ENCODE results near the gene BRPF1. TPM values are rescaled to one million over a fixed set of nuclear protein-coding genes. Genes with fewer than 3 reads are reported as not detected.

The BRPF1 gene
- total and polyA plus RNA-seq, 8 donors, result 5.8 to 10.8 (median 8.4) TPM

DNA sequence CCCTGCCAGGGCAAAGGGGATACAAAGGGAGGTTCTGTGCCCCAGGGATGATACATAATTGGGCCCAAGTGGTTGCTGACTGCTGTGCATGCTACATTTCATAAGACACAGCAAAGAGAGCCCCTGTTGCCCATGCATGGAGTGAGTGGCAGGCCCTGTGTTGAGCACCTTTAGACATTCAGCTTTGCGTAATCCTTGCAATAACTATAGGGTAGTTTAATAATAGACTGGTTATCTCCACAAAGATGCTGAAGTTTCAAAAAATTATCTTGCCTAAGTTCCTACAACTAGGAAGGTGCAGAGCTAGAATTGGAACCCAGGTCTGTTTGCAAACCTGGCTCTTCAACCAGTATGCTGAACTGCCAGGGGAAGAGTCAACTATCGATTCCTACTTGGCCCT is 16.5 kb downstream of the BRPF1 start:
- FAIRE-seq (no peak), DNase-seq (no peak), ATAC-seq (no peak)
- H3K4me1 ChIP-seq, result peaks cover 0 to 9% (median 5%) of the 10 kb centered on the region in 3 donors
- H3K9me3 ChIP-seq, result no peaks in the 10 kb centered on the region
- WGBS, 2 donors, result 97 to 100% methylated on average over 2 of the region's 2 CpGs
- no peak overlapping the region for H3K4me3 ChIP-seq
- peaks cover 8 to 57% (median 28%) of the 10 kb centered on the region in 3 donors for H3K36me3 ChIP-seq
- no peaks in the 10 kb centered on the region for H3K27me3 ChIP-seq
- no peak for TF ChIP-seq CTCF (IDR thresholded peaks at IDR 0.05)
- intact Hi-C loops (cut with DNase I), result no loop called here
- no peak overlapping the region for H3K27ac ChIP-seq

GRCh38 chr3:9749296-9749644 is 17.7 kb downstream of the BRPF1 start:
- FAIRE-seq (no peak), DNase-seq (peak in 2 of 6 donors; percentile 35 to 77), ATAC-seq (peak; percentile 25 to 41 (median 37))
- no peaks in the 10 kb centered on the region for H3K27me3 ChIP-seq
- peak overlapping the region; percentile 31 to 73 (median 54) for H3K4me3 ChIP-seq
- H3K36me3 ChIP-seq, result peaks cover 0 to 44% (median 16%) of the 10 kb centered on the region in 3 donors
- peaks cover 0 to 9% (median 5%) of the 10 kb centered on the region in 3 donors for H3K4me1 ChIP-seq
- WGBS, 2 donors, result 2 to 4% methylated on average over 19 of the region's 19 CpGs
- no peaks in the 10 kb centered on the region for H3K9me3 ChIP-seq
- H3K27ac ChIP-seq, result peak overlapping the region; percentile 63 to 87 (median 83)
- intact Hi-C loops (cut with DNase I), result no loop called here
- TF ChIP-seq CTCF (IDR thresholded peaks at IDR 0.05), result no peak

DNA sequence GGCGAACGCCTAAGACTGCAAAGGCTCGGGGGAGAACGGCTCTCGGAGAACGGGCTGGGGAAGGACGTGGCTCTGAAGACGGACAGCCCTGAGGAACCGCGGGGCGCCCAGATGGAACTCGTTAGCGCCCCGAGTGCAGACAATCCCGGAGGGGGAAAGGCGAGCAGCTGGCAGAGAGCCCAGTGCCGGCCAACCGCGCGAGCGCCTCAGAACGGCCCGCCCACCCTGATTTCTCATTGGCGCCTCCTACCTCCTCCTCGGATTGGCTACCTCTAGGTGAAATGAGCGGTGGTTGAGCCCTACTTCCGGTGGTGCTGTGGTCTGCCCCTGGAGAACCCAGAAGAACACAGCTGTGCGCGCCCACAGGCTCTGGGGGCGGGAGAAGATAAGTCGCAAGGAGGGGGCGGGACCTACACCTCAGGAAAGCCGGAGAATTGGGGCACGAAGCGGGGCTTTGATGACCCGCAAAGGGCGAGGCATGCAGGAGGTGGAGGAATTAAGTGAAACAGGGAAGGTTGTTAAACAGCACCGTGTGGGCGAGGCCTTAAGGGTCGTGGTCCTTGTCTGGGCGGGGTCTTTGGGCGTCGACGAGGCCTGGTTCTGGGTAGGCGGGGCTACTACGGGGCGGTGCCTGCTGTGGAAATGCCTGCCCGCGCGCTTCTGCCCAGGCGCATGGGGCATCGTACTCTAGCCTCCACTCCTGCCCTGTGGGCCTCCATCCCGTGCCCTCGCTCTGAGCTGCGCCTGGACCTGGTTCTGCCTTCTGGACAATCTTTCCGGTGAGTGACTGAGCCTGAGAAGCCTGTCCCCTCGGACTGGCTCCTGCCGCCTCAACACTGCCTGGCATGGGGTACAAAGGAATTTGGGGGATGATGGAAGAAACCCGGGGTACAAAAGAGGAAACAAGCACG is 18.4 kb downstream of the BRPF1 start, which contains the start of gene OGG1:
TSS of gene OGG1 (plus strand) at position 308 of the 911 bp plus-strand sequence. CDS start at position 643, 335 bp downstream.
- no peak for TF ChIP-seq CTCF (IDR thresholded peaks at IDR 0.05)
- FAIRE-seq (no peak), ATAC-seq (peak; percentile 96 to 99 (median 96)), DNase-seq (peak; percentile 97 to 99 (median 98))
- intact Hi-C loops (cut with DNase I), result no loop called here
- H3K27ac ChIP-seq, result peak within 1 kb of the TSS; percentile 63 to 87 (median 83)
- H3K4me1 ChIP-seq, result peaks cover 0 to 9% (median 5%) of the 10 kb centered on the region in 3 donors
- no peaks in the 10 kb centered on the region for H3K27me3 ChIP-seq
- peak within 1 kb of the TSS; percentile 31 to 73 (median 54) for H3K4me3 ChIP-seq
- H3K9me3 ChIP-seq, result no peaks in the 10 kb centered on the region
- H3K36me3 ChIP-seq, result peaks cover 0 to 38% (median 15%) of the 10 kb centered on the region in 3 donors
- 1% methylated on average over 59 to 60 of the region's 60 CpGs for WGBS, 2 donors

DNA sequence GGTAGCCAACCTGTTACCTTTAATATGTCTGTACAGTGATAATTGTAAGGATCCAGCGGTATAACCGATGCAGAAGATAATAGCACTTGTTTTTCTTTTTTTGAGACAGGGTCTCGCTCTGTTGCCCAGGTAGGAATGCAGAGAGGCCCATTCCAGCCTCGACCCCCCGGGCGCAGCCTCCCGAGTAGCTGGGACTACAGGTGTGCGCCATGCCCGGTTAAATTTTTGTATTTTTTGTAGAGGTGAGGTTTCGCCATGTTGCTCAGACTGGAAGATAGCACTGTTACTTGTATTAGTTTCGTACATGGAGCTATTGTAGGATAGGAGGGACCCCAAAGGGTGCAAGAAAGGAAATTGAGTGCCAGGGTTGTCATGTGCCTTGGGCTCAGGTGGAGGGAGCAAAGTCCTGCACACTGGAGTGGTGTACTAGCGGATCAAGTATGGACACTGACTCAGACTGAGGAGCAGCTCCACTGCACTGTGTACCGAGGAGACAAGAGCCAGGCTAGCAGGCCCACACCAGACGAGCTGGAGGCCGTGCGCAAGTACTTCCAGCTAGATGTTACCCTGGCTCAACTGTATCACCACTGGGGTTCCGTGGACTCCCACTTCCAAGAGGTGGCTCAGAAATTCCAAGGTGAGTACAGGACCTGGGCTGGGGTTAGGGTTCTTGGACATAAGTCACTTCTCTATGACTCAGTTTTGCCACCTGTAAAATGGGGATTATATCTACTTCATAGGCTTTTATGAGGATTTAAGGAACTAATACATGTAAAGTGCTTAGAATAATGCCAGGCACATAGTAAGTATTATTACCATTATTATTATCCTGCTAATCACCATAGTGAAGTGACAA is 19.2 kb downstream of the BRPF1 start:
- H3K36me3 ChIP-seq, result peaks cover 0 to 31% (median 8%) of the 10 kb centered on the region in 3 donors
- H3K27ac ChIP-seq, result peak overlapping the region in 2 of 4 donors; percentile 81 to 85
- no peak for FAIRE-seq
- no peaks in the 10 kb centered on the region for H3K9me3 ChIP-seq
- H3K4me3 ChIP-seq, result peak overlapping the region; percentile 31 to 73 (median 54)
- H3K27me3 ChIP-seq, result no peaks in the 10 kb centered on the region
- H3K4me1 ChIP-seq, result peaks cover 0 to 9% (median 5%) of the 10 kb centered on the region in 3 donors
- DNase-seq, result peak in 1 of 6 donors; percentile 22
- no peak for TF ChIP-seq CTCF (IDR thresholded peaks at IDR 0.05)
- no peak for ATAC-seq
- WGBS, 2 donors, result 37 to 38% methylated on average over 17 of the region's 17 CpGs
- intact Hi-C loops (cut with DNase I), result no loop called here
